Cardiac septum (tissue), 1 donor: ENCODE measurements around the gene CELF5. TPM values are rescaled to one million over a fixed set of nuclear protein-coding genes. Genes with fewer than 3 reads are reported as not detected.
A peak's percentile ranks its signal among the peaks of the same experiment; 100 is the strongest.
"Not testable (repeated sequence)": the region's sequence is repeated elsewhere in the genome, so short reads cannot be mapped to it uniquely, and the experiment has no call there.

Source experiments
- DNase-seq: peaks from one replicate; pipeline ENCODE4 v3.0.0-alpha.2; 2020; ENCODE audit warnings: low spot score
- intact Hi-C: fragments of 100-400 bp; cut with DNase I; formaldehyde crosslinking; loops from one replicate; pipeline ENCODE4 v1.14.0; 2022
- total RNA-seq: library from RNA; stranded (reverse); fragmentation: NEBNext Ultra II Directional; extraction: Animal tissue kit (Norgen Biotek cat#: 25700); gene quantifications from one replicate; pipeline ENCODE4 v1.2.1, GENCODE V29; 2021
- donor health status: DM: no; HTN: no; CAD: no.

CELF5 gene
- total RNA-seq, 1 donor from 2014 or later: not detected

DNA sequence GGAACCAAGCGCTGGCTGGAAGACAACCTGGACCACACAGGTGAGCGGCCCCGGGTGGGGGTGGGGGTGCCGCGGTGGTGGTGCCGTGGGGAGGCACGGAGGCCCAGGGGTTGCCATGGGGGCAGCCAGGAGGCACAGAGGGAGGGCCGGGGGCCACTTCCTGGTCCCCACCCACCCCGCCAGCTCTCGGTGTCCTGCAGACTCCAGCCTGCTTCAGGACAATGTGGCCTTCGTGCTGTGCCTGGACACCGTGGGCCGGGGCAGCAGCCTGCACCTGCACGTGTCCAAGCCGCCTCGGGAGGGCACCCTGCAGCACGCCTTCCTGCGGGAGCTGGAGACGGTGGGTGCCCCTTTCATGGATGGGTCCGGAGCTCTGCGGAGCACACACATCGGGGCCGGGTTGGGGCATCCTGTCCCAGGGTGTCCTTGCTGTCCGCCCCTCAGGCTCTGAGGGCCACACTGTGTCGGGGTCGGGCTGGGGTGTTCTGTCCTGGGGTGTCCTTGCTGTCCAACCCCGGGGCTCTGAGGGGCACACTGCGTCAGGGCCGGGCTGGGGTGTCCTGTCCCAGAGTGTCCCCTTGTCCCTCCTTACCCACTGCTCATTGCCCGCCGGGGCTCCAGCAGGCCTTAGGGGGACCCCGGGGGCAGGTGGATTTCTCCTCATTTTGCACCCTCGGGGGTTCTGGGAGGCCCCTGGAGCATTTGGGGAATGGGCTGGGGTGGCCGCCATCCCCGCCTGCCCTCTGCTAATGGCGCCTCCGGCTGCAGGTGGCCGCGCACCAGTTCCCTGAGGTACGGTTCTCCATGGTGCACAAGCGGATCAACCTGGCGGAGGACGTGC lies 20.4 kb upstream of the CELF5 start:
- DNase-seq: no peak
- intact Hi-C loops: no loop called here

DNA sequence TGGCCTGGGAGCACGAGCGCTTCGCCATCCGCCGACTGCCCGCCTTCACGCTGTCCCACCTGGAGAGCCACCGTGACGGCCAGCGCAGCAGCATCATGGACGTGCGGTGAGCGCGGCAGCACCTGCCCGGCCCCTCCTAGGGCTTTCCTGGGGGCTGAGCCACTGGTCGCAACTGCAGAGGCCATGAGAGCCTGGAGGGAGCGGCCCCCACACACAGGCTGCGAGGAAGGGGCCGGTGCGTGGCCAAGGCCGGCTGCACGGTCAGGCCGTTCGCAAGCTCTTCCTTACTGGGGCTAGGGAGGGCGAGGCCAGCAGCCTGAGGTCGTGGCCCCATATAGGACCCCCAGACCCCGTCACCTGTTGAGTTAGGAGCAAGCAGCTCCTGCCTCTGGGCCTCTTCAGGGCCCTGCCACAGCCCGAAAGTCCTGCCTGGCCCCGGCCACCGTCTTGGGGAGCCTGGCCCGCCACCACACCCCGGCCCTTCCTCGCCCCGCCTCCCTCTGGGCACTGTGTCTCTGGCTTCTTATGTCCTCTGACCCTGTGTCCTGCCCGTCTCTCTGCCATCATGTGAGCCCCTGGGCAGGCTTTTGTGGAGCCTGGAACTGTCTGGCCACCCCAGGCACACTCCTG lies 19.7 kb upstream of the CELF5 start:
- DNase-seq: no peak
- intact Hi-C loops: no loop called here

- intact Hi-C loops: no loop called here
- DNase-seq: no peak
These were observed 18.1 kb upstream of the CELF5 start for GRCh38 chr19:3206216-3206953.

DNA sequence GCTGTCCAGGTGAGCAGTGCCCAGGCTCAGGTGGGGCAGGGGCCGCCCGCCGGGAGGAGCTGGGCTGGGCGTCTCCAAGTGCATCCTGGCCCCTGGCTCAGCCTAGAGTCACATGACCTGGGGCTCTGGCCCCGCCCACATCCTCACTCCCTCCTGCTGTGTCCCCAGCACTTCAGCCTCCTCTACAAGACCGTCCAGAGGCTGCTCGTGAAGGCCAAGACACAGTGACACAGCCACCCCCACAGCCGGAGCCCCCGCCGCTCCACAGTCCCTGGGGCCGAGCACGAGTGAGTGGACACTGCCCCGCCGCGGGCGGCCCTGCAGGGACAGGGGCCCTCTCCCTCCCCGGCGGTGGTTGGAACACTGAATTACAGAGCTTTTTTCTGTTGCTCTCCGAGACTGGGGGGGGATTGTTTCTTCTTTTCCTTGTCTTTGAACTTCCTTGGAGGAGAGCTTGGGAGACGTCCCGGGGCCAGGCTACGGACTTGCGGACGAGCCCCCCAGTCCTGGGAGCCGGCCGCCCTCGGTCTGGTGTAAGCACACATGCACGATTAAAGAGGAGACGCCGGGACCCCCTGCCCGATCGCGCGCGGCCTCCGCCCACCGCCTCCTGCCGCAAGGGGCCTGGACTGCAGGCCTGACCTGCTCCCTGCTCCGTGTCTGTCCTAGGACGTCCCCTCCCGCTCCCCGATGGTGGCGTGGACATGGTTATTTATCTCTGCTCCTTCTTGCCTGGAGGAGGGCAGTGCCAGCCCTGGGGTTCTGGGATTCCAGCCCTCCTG lies 16.8 kb upstream of the CELF5 start:
- intact Hi-C loops: no loop called here
- DNase-seq: no peak

GRCh38 chr19:3208317-3209207 lies 15.9 kb upstream of the CELF5 start:
- intact Hi-C loops: no loop called here
- DNase-seq: no peak

DNA sequence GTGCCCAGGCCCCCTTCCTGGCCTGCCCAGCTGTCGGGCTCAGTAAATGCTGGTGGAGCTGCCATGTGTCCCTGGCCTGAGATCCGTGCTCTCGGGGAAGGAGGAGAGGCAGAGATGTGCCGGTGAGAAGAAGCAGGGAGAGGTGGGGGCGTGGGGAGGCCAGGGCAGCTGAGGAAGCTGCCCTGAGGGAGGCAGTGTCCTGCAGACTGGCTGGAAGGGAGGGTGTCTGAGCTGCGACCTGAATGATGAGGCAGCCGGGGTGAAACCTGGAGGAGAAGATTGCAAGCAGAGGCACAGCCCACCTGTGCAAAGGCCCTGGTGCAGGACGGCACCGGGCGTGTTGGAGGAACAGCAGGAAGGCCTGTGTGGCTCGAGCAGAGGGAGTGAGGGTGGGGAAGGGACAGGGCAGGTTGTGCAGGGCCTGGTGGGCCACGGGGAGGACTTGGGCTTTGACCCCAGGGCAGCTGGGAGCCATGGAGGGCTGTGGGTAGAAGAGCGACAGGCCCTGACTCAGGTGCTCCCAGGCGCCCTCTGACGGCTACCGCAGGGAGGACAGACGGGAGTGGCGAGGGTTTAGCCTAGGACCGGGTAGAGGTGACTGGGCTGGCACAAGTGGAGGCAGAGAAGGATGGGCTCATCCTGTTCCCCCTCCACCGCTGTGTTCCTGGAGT lies 14.0 kb upstream of the CELF5 start:
- intact Hi-C loops: no loop called here
- DNase-seq: peak; percentile 88

GRCh38 chr19:3211191-3211590 lies 13.3 kb upstream of the CELF5 start:
- DNase-seq: no peak
- intact Hi-C loops: no loop called here

DNA sequence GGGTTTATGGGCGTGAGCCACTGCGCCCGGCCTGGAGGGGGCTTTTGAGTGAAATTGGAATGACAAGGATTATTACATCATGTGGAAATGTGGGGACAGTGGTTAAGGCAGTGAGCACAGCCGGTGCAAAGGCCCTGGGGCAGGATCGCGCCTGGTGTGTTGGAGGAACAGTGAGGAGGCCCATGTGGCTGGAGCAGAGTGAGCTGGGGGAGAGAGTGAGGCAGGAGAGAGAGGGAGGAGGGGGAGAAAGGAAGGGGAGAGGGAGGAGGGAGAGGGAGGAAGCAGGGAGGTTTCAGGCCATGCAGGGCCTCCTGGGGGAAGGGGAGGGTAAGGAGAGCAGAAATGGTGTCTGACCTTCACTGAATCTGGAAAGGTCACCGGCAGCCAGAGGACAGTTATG lies 11.3 kb upstream of the CELF5 start:
- no peak for DNase-seq

DNA sequence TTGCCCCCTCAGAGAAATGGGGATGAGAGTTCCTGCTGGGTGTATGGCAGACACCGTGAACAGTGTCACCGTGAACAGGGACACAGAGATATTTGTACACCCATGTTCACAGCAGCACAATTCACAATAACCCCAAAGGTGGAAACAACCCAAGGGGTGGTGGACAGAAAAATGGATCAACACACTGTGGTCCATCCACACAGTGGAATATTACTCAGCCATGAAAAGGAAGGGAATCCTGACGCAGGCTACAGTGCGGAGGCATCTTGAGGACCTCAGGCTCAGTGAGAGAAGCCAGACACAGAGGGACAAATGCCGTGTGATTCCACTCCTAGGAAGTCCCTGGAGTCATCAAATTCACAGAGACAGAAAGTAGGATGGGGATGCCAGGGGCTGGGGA lies 7.6 kb upstream of the CELF5 start:
- intact Hi-C loops: no loop called here
- DNase-seq: no peak

More for the DNA sequence above, 11.3 kb upstream of the CELF5 start:
- intact Hi-C loops: no loop called here

DNA sequence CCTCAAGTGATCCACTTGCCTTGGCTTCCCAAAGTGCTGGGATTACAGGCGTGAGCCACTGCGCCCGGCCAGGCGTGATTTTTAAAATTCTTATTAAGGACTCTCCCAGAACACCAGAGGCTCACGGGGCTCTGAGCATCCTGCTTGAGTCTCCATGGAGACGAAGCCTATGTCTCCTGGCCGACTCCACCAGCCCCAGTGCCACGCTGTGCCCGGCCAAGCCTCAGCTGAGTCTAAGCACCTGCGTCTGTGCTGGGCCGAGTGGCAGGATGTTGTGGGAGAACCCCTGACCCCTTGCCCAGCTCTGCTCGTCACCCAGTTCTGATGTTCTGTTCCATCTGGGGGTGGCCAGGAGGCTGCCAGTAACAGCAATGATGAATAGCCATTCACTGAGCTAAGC lies 3.9 kb upstream of the CELF5 start:
- intact Hi-C loops: no loop called here
- DNase-seq: no peak

DNA sequence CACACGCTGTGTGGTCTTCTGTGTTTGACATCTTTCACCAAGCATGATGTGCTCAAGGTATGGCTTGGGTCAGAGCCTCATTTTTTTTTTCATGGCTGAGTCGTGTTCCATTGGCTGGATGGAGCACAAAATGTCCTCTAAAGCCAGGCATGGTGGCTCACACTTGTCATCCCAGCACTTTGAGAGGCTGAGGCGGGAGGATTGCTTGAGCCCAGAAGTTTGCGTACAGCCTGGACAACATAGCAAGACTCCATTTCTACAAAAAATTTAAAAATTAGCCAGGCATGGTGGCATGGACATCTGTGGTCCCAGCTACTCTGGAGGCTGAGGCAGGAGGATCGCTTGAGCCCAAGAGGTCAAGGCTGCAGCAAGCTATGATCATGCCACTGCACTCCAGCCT lies 2.9 kb upstream of the CELF5 start:
- intact Hi-C loops, DNase-seq: not testable (repeated sequence)

- intact Hi-C loops: no loop called here
- no peak for DNase-seq
These were observed 1.8 kb upstream of the CELF5 start for GRCh38 chr19:3222709-3223108.

GRCh38 chr19:3225169-3225485 lies 666 bp downstream of the CELF5 start:
- intact Hi-C loops: no loop called here
- no peak for DNase-seq

GRCh38 chr19:3225677-3226093 lies 1.2 kb downstream of the CELF5 start:
- intact Hi-C loops: no loop called here
- no peak for DNase-seq

- intact Hi-C loops: no loop called here
- DNase-seq: no peak
These were observed 2.7 kb downstream of the CELF5 start for GRCh38 chr19:3227054-3227626.

GRCh38 chr19:3229346-3229743 lies 4.9 kb downstream of the CELF5 start:
- intact Hi-C loops: no loop called here
- DNase-seq: no peak

GRCh38 chr19:3229888-3230496 lies 5.5 kb downstream of the CELF5 start:
- intact Hi-C loops: no loop called here
- DNase-seq: no peak

DNA sequence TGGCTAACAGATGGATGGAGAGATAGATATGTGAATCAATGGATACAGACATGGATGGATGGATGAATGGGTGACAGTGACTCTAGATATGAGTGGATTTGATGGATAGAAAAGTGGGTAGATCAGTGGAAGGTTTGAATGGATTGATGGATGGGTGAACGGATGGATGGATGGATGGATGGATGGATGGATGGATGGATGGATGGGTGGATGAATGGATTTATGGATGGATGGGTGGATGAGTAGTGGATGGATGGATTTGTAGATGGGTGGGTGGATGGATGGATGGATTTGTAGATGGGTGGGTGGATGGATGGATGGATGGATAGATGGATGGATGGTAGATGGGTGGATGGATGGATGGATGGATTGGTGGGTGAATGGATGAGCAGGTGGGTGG lies 6.8 kb downstream of the CELF5 start:
- DNase-seq: no peak
- intact Hi-C loops: no loop called here
